Hepatocyte (in vitro differentiated cells): ENCODE results near the gene PURA. TPM values are rescaled to one million over a fixed set of nuclear protein-coding genes. Genes with fewer than 3 reads are reported as not detected.

Source experiments
- DNase-seq: peaks from one replicate; pipeline ENCODE4 v3.0.0-alpha.2; 2016; ENCODE audit warnings: low spot score
- H2AFZ ChIP-seq: fragments of 200-600 bp; sonication (generic); 2 replicates; pipeline ENCODE4 v1.6.0; 2016; ENCODE audit warnings: antibody characterized with exemption, mild to moderate bottlenecking
- H3K27ac ChIP-seq: fragments of 200-600 bp; sonication (generic); 2 replicates; pipeline ENCODE4 v1.5.1; 2016; ENCODE audit warnings: mild to moderate bottlenecking
- H3K27me3 ChIP-seq: fragments of 200-600 bp; sonication (generic); 2 replicates; pipeline ENCODE4 v1.6.1; 2016
- H3K36me3 ChIP-seq: fragments of 200-600 bp; sonication (generic); replicated peaks from 2 replicates; pipeline ENCODE4 v1.5.1; 2016; ENCODE audit warnings: low read depth; ENCODE audit not compliant: insufficient read depth
- H3K4me1 ChIP-seq: fragments of 200-600 bp; sonication (generic); 2 replicates; pipeline ENCODE4 v1.5.1; 2016; ENCODE audit warnings: mild to moderate bottlenecking, moderate library complexity; ENCODE audit not compliant: insufficient read depth
- H3K4me2 ChIP-seq: fragments of 200-600 bp; sonication (generic); 2 replicates; pipeline ENCODE4 v1.6.0; 2016
- H3K4me3 ChIP-seq: fragments of 200-600 bp; sonication (generic); 2 replicates; pipeline ENCODE4 v1.5.1; 2016; ENCODE audit warnings: mild to moderate bottlenecking
- H3K79me2 ChIP-seq: fragments of 200-600 bp; sonication (generic); 2 replicates; pipeline ENCODE4 v1.6.0; 2017; ENCODE audit warnings: mild to moderate bottlenecking
- H3K9me2 ChIP-seq: fragments of 200-600 bp; sonication (generic); replicated peaks from 2 replicates; pipeline ENCODE4 v1.6.0; 2017; ENCODE audit warnings: mild to moderate bottlenecking; ENCODE audit not compliant: insufficient read depth
- H3K9me3 ChIP-seq: fragments of 200-600 bp; sonication (generic); 2 replicates; pipeline ENCODE4 v1.5.1; 2016; ENCODE audit warnings: low read depth, mild to moderate bottlenecking
- H4K20me1 ChIP-seq: fragments of 200-600 bp; sonication (generic); 2 replicates; pipeline ENCODE4 v1.6.0; 2016; ENCODE audit warnings: mild to moderate bottlenecking; ENCODE audit not compliant: insufficient read depth, poor library complexity, severe bottlenecking
- EZH2 ChIP-seq: fragments of 200-600 bp; sonication (generic); IDR thresholded peaks from 2 replicates; pipeline ENCODE4 v1.6.1; 2016; ENCODE audit warnings: antibody characterized with exemption, mild to moderate bottlenecking, borderline replicate concordance
- EZH2phosphoT487 ChIP-seq: fragments of 200-600 bp; sonication (generic); IDR thresholded peaks from one replicate; pipeline ENCODE4 v1.6.1; 2018; ENCODE audit warnings: antibody characterized with exemption, mild to moderate bottlenecking, low read depth, moderate library complexity; ENCODE audit not compliant: unreplicated experiment, severe bottlenecking
- WGBS: methylation state at CpG from one replicate; pipeline ENCODE4 v1.1.6; 2016; ENCODE audit warnings: low lambda C conversion rate; ENCODE audit errors: missing lambda C conversion rate; 5-methylcytosine and 5-hydroxymethylcytosine counted together
- polyA plus RNA-seq: library from polyadenylated mRNA; unstranded; fragments of >200 nt; fragmentation: Nextera tagmentation; extraction: Ambion mirVana; gene quantifications from 2 replicates; pipeline ENCODE4 v1.2.1, GENCODE V29; 2016
- total RNA-seq: library from RNA; depleted of rRNA; stranded (reverse); fragments of >200 nt; gene quantifications from 2 replicates; pipeline ENCODE4 v1.2.3, GENCODE V29; 2014
- TF ChIP-seq, protein P1 (sequence below): fragments of 200-600 bp; sonication (generic); IDR thresholded peaks from 2 replicates; pipeline ENCODE4 v1.5.1; 2016; ENCODE audit warnings: antibody characterized with exemption, mild to moderate bottlenecking; ENCODE audit not compliant: poor library complexity

The PURA gene
- total RNA-seq = 11.9 and 13.8 TPM in 2 replicates
- polyA plus RNA-seq = 7.4 and 10.1 TPM in 2 replicates

GRCh38 chr5:140113699-140114263, at the start of gene PURA:
TSS of gene PURA (plus strand) at chr5:140114109. CDS start at chr5:140114182, 73 bp downstream.
- Histone ChIP-seq H3K9me3 (no peaks in the 10 kb centered on the region), H3K36me3 (no peaks in the 10 kb centered on the region), H4K20me1 (peaks cover 65% of the 10 kb centered on the region), H3K27me3 (peaks cover 37% of the 10 kb centered on the region), H3K27ac (peak within 1 kb of the TSS; percentile 97), H3K4me3 (peak within 1 kb of the TSS; percentile 81), H3K4me1 (peaks cover 37% of the 10 kb centered on the region), H3K9me2 (no peaks in the 10 kb centered on the region), H3K4me2 (peak within 1 kb of the TSS; percentile 98), H3K79me2 (peaks cover 85% of the 10 kb centered on the region), H2AFZ (peak within 1 kb of the TSS; percentile 77)
- no peak for TF ChIP-seq EZH2
- TF ChIP-seq, protein P1, sequence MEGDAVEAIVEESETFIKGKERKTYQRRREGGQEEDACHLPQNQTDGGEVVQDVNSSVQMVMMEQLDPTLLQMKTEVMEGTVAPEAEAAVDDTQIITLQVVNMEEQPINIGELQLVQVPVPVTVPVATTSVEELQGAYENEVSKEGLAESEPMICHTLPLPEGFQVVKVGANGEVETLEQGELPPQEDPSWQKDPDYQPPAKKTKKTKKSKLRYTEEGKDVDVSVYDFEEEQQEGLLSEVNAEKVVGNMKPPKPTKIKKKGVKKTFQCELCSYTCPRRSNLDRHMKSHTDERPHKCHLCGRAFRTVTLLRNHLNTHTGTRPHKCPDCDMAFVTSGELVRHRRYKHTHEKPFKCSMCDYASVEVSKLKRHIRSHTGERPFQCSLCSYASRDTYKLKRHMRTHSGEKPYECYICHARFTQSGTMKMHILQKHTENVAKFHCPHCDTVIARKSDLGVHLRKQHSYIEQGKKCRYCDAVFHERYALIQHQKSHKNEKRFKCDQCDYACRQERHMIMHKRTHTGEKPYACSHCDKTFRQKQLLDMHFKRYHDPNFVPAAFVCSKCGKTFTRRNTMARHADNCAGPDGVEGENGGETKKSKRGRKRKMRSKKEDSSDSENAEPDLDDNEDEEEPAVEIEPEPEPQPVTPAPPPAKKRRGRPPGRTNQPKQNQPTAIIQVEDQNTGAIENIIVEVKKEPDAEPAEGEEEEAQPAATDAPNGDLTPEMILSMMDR = peak; percentile 22
- DNase-seq = peak; percentile 97
- WGBS = 1% methylated on average over 15 of the region's 60 CpGs

- Histone ChIP-seq H3K36me3 (no peaks in the 10 kb centered on the region), H3K9me3 (no peaks in the 10 kb centered on the region), H4K20me1 (no peaks in the 10 kb centered on the region), H3K27me3 (peaks cover 59% of the 10 kb centered on the region), H3K4me1 (no peaks in the 10 kb centered on the region), H3K27ac (no peak overlapping the region), H3K9me2 (no peaks in the 10 kb centered on the region), H2AFZ (no peak overlapping the region), H3K4me2 (no peak overlapping the region), H3K4me3 (no peak overlapping the region), H3K79me2 (no peaks in the 10 kb centered on the region)
- 66% methylated on average over 10 of the region's 10 CpGs for WGBS
- DNase-seq = no peak
- TF ChIP-seq, protein P1 = no peak
- no peak for TF ChIP-seq EZH2
- TF ChIP-seq EZH2phosphoT487 = no peak
Observed at GRCh38 chr5:140072812-140073211, 41.1 kb upstream of the PURA start.

- Histone ChIP-seq H3K4me3 (no peak overlapping the region), H3K27me3 (peaks cover 56% of the 10 kb centered on the region), H4K20me1 (no peaks in the 10 kb centered on the region), H3K9me2 (no peaks in the 10 kb centered on the region), H3K36me3 (no peaks in the 10 kb centered on the region), H3K4me2 (no peak overlapping the region), H3K9me3 (no peaks in the 10 kb centered on the region), H3K79me2 (no peaks in the 10 kb centered on the region), H3K4me1 (no peaks in the 10 kb centered on the region), H3K27ac (no peak overlapping the region), H2AFZ (no peak overlapping the region)
- TF ChIP-seq EZH2 (no peak), EZH2phosphoT487 (no peak)
- TF ChIP-seq, protein P1 = peak; percentile 76
- DNase-seq = peak; percentile 25
- WGBS = 21% methylated on average over 4 of the region's 4 CpGs
Observed at GRCh38 chr5:140073296-140073695, 40.6 kb upstream of the PURA start.
